GM19238 (cell line): ENCODE results near the gene OR13J1.
"Not testable (repeated sequence)": the region's sequence is repeated elsewhere in the genome, so short reads cannot be mapped to it uniquely, and the experiment has no call there.

Experiments used
- DNase-seq: peaks from one replicate; pipeline ENCODE4 v3.0.0; 2011; ENCODE audit warnings: low spot score; ENCODE audit not compliant: insufficient read length

OR13J1 gene

GRCh38 chr9:35905051-35905781 lies 35.0 kb upstream of the OR13J1 start:
- DNase-seq, result no peak

GRCh38 chr9:35904338-35904737 lies 34.1 kb upstream of the OR13J1 start:
- no peak for DNase-seq

GRCh38 chr9:35903049-35903448 lies 32.8 kb upstream of the OR13J1 start:
- DNase-seq, result peak; percentile 28

GRCh38 chr9:35899021-35899420 lies 28.8 kb upstream of the OR13J1 start:
- DNase-seq, result no peak

GRCh38 chr9:35898337-35898736 lies 28.1 kb upstream of the OR13J1 start:
- DNase-seq, result no peak

GRCh38 chr9:35897376-35898099 lies 27.3 kb upstream of the OR13J1 start:
- DNase-seq, result not testable (repeated sequence)

- no peak for DNase-seq
These were observed 26.4 kb upstream of the OR13J1 start for GRCh38 chr9:35896570-35896969.

GRCh38 chr9:35892051-35892450 lies 21.9 kb upstream of the OR13J1 start:
- DNase-seq, result no peak

- DNase-seq, result no peak
These were observed 21.4 kb upstream of the OR13J1 start for GRCh38 chr9:35891646-35892045.

- DNase-seq, result not testable (repeated sequence)
These were observed 14.7 kb upstream of the OR13J1 start for GRCh38 chr9:35884908-35885307.

GRCh38 chr9:35882996-35883395 lies 12.8 kb upstream of the OR13J1 start:
- no peak for DNase-seq

GRCh38 chr9:35882263-35882848 lies 12.2 kb upstream of the OR13J1 start:
- peak; percentile 55 for DNase-seq

- DNase-seq, result no peak
These were observed 2.3 kb upstream of the OR13J1 start for GRCh38 chr9:35872505-35872904.

GRCh38 chr9:35871545-35871944 lies 1.3 kb upstream of the OR13J1 start:
- DNase-seq, result no peak

GRCh38 chr9:35869621-35870216 lies 482 bp downstream of the OR13J1 start:
- DNase-seq, result no peak

- no peak for DNase-seq
These were observed 1.3 kb downstream of the OR13J1 start for GRCh38 chr9:35868933-35869332.

- DNase-seq, result no peak
These were observed 2.7 kb downstream of the OR13J1 start for GRCh38 chr9:35867538-35867937.

GRCh38 chr9:35864695-35865255 lies 5.4 kb downstream of the OR13J1 start:
- no peak for DNase-seq

- no peak for DNase-seq
These were observed 6.6 kb downstream of the OR13J1 start for GRCh38 chr9:35863583-35863982.

GRCh38 chr9:35862328-35862727 lies 7.9 kb downstream of the OR13J1 start:
- no peak for DNase-seq

GRCh38 chr9:35861161-35861897 lies 8.9 kb downstream of the OR13J1 start:
- no peak for DNase-seq
